ENCODE measurements around the gene OPALIN. TPM values are rescaled to one million over a fixed set of nuclear protein-coding genes. Genes with fewer than 3 reads are reported as not detected.

Gene OPALIN
- total RNA-seq, 1 donor, result not detected

GRCh38 chr10:96304230-96304629, 54.6 kb downstream of the OPALIN start, which contains the start of gene DNTT:
Gene DNTT (plus strand): TSS chr10:96304434. CDS start chr10:96304498, 64 bp downstream.
- no peaks in the 10 kb centered on the region for H3K9me3 ChIP-seq (ENCODE audit: low read depth, low read length)
- TF ChIP-seq CTCF (IDR thresholded peaks at IDR 0.05; ENCODE audit: extremely low read depth, low read depth, low read length), result no peak

GRCh38 chr10:96301616-96302015, 57.2 kb downstream of the OPALIN start:
- no peak for TF ChIP-seq CTCF (IDR thresholded peaks at IDR 0.05; ENCODE audit: extremely low read depth, low read depth, low read length)
- Histone ChIP-seq H3K36me3 (ENCODE audit: insufficient read depth, low read length) (no peaks in the 10 kb centered on the region), H3K4me2 (ENCODE audit: insufficient read depth, low read length) (no peak overlapping the region), H4K20me1 (ENCODE audit: insufficient read depth, low read length) (no peaks in the 10 kb centered on the region), H3K9me3 (ENCODE audit: low read depth, low read length) (no peaks in the 10 kb centered on the region), H3K79me2 (ENCODE audit: insufficient read depth, low read length) (no peaks in the 10 kb centered on the region), H3K4me3 (ENCODE audit: insufficient read depth, low read length) (no peak overlapping the region), H2AFZ (ENCODE audit: low read length) (no peak overlapping the region), H3K27ac (ENCODE audit: low read depth, low read length) (no peak overlapping the region), H3K4me1 (ENCODE audit: insufficient read depth, low read length) (no peaks in the 10 kb centered on the region), H3K27me3 (ENCODE audit: insufficient read depth, low read length) (peaks cover 2% of the 10 kb centered on the region)
- no peak for DNase-seq (ENCODE audit: insufficient read length, low spot score, missing footprints)

More at GRCh38 chr10:96304230-96304629, 54.6 kb downstream of the OPALIN start, which contains the start of gene DNTT:
- Histone ChIP-seq H3K4me3 (ENCODE audit: insufficient read depth, low read length) (no peak within 1 kb of the TSS), H3K4me2 (ENCODE audit: insufficient read depth, low read length) (no peak within 1 kb of the TSS), H3K36me3 (ENCODE audit: insufficient read depth, low read length) (no peaks in the 10 kb centered on the region), H3K27me3 (ENCODE audit: insufficient read depth, low read length) (peaks cover 2% of the 10 kb centered on the region), H3K27ac (ENCODE audit: low read depth, low read length) (no peak within 1 kb of the TSS), H2AFZ (ENCODE audit: low read length) (no peak within 1 kb of the TSS), H4K20me1 (ENCODE audit: insufficient read depth, low read length) (no peaks in the 10 kb centered on the region), H3K4me1 (ENCODE audit: insufficient read depth, low read length) (no peaks in the 10 kb centered on the region), H3K79me2 (ENCODE audit: insufficient read depth, low read length) (no peaks in the 10 kb centered on the region)
- DNase-seq (ENCODE audit: insufficient read length, low spot score, missing footprints), result no peak

GRCh38 chr10:96299383-96299782, 59.4 kb downstream of the OPALIN start:
- no peaks in the 10 kb centered on the region for H3K9me3 ChIP-seq (ENCODE audit: low read depth, low read length)
- DNase-seq (ENCODE audit: insufficient read length, low spot score, missing footprints), result peak; percentile 32
- H3K27ac ChIP-seq (ENCODE audit: low read depth, low read length), result no peak overlapping the region
- no peak overlapping the region for H2AFZ ChIP-seq (ENCODE audit: low read length)
- no peaks in the 10 kb centered on the region for H4K20me1 ChIP-seq (ENCODE audit: insufficient read depth, low read length)
- H3K36me3 ChIP-seq (ENCODE audit: insufficient read depth, low read length), result no peaks in the 10 kb centered on the region
- no peak overlapping the region for H3K4me2 ChIP-seq (ENCODE audit: insufficient read depth, low read length)
- TF ChIP-seq CTCF (IDR thresholded peaks at IDR 0.05; ENCODE audit: extremely low read depth, low read depth, low read length), result no peak
- H3K4me3 ChIP-seq (ENCODE audit: insufficient read depth, low read length), result no peak overlapping the region
- H3K79me2 ChIP-seq (ENCODE audit: insufficient read depth, low read length), result no peaks in the 10 kb centered on the region
- no peaks in the 10 kb centered on the region for H3K4me1 ChIP-seq (ENCODE audit: insufficient read depth, low read length)
- peaks cover 2% of the 10 kb centered on the region for H3K27me3 ChIP-seq (ENCODE audit: insufficient read depth, low read length)

GRCh38 chr10:96298362-96298761, 60.4 kb downstream of the OPALIN start:
- Histone ChIP-seq H3K36me3 (ENCODE audit: insufficient read depth, low read length) (no peaks in the 10 kb centered on the region), H3K4me3 (ENCODE audit: insufficient read depth, low read length) (no peak overlapping the region), H3K4me1 (ENCODE audit: insufficient read depth, low read length) (no peaks in the 10 kb centered on the region), H2AFZ (ENCODE audit: low read length) (no peak overlapping the region), H3K27me3 (ENCODE audit: insufficient read depth, low read length) (peaks cover 2% of the 10 kb centered on the region), H3K9me3 (ENCODE audit: low read depth, low read length) (no peaks in the 10 kb centered on the region), H3K27ac (ENCODE audit: low read depth, low read length) (no peak overlapping the region), H4K20me1 (ENCODE audit: insufficient read depth, low read length) (no peaks in the 10 kb centered on the region), H3K79me2 (ENCODE audit: insufficient read depth, low read length) (no peaks in the 10 kb centered on the region), H3K4me2 (ENCODE audit: insufficient read depth, low read length) (no peak overlapping the region)
- no peak for DNase-seq (ENCODE audit: insufficient read length, low spot score, missing footprints)
- TF ChIP-seq CTCF (IDR thresholded peaks at IDR 0.05; ENCODE audit: extremely low read depth, low read depth, low read length), result no peak
